ENCODE results near the gene NDUFAF2. TPM values are rescaled to one million over a fixed set of nuclear protein-coding genes. Genes with fewer than 3 reads are reported as not detected.
A peak's percentile ranks its signal among the peaks of the same experiment; 100 is the strongest.

The NDUFAF2 gene
- total RNA-seq, 1 experiment from 2014 or later = 60.8 TPM

GRCh38 chr5:61137835-61138234 is 192.8 kb downstream of the NDUFAF2 start:
- ChIA-PET CTCF (no interaction called here), POLR2A (no interaction called here)
- Mint-ChIP-seq H3K9me3 (ENCODE audit: unreplicated experiment) (no peaks in the 10 kb centered on the region), H3K27ac (ENCODE audit: unreplicated experiment) (no peak overlapping the region), H3K36me3 (ENCODE audit: insufficient read depth, unreplicated experiment) (no peaks in the 10 kb centered on the region), H3K4me3 (ENCODE audit: unreplicated experiment) (no peak overlapping the region), H3K27me3 (ENCODE audit: insufficient read depth, unreplicated experiment) (no peaks in the 10 kb centered on the region), H3K4me1 (ENCODE audit: low read depth, unreplicated experiment) (peaks cover under 1% of the 10 kb centered on the region)
- Histone ChIP-seq H3K4me1 (no peaks in the 10 kb centered on the region), H3K9me3 (no peaks in the 10 kb centered on the region), H3K27me3 (replicated peaks; ENCODE audit: control insufficient read depth, insufficient read depth, low read length) (no peaks in the 10 kb centered on the region), H3K36me3 (ENCODE audit: control insufficient read depth, insufficient read depth, low read length) (no peaks in the 10 kb centered on the region), H3K4me3 (ENCODE audit: low read depth, low read length) (no peak overlapping the region)
- intact Hi-C loops (cut with micrococcal nuclease; ENCODE audit: unreplicated experiment) = loop anchor here (10.0 kb wide), 1 partner anchor 183 kb away; no protein-coding TSS in a partner anchor
- TF ChIP-seq, protein P1, sequence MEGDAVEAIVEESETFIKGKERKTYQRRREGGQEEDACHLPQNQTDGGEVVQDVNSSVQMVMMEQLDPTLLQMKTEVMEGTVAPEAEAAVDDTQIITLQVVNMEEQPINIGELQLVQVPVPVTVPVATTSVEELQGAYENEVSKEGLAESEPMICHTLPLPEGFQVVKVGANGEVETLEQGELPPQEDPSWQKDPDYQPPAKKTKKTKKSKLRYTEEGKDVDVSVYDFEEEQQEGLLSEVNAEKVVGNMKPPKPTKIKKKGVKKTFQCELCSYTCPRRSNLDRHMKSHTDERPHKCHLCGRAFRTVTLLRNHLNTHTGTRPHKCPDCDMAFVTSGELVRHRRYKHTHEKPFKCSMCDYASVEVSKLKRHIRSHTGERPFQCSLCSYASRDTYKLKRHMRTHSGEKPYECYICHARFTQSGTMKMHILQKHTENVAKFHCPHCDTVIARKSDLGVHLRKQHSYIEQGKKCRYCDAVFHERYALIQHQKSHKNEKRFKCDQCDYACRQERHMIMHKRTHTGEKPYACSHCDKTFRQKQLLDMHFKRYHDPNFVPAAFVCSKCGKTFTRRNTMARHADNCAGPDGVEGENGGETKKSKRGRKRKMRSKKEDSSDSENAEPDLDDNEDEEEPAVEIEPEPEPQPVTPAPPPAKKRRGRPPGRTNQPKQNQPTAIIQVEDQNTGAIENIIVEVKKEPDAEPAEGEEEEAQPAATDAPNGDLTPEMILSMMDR (IDR thresholded peaks at IDR 0.05; ENCODE audit: insufficient read depth in 1 of 2, low read depth in 1 of 2, low read length in 1 of 2, severe bottlenecking in 1 of 2, unreplicated experiment in 1 of 2) = no peak
- no peak for DNase-seq
- no TSS peak for BruUV-seq (replicated peaks)

- no peaks in the 10 kb centered on the region for H3K9me3 Mint-ChIP-seq (ENCODE audit: unreplicated experiment)
- CTCF ChIA-PET = interaction anchor here (1.0 kb wide), 1 partner anchor 180 kb away, joined by 3 read pairs; no protein-coding TSS in a partner anchor
- no peaks in the 10 kb centered on the region for H3K36me3 Mint-ChIP-seq (ENCODE audit: insufficient read depth, unreplicated experiment)
- TF ChIP-seq, protein P1 (IDR thresholded peaks at IDR 0.05; ENCODE audit: insufficient read depth in 1 of 2, low read depth in 1 of 2, low read length in 1 of 2, severe bottlenecking in 1 of 2, unreplicated experiment in 1 of 2) = peak; percentile 42 to 50
- H3K27ac Mint-ChIP-seq (ENCODE audit: unreplicated experiment) = no peak overlapping the region
- H3K9me3 ChIP-seq = no peaks in the 10 kb centered on the region
- H3K4me3 ChIP-seq (ENCODE audit: low read depth, low read length) = no peak overlapping the region
- no peaks in the 10 kb centered on the region for H3K4me1 Mint-ChIP-seq (ENCODE audit: low read depth, unreplicated experiment)
- no TSS peak for BruUV-seq (replicated peaks)
- intact Hi-C loops (cut with micrococcal nuclease; ENCODE audit: unreplicated experiment) = loop anchor here (1.0 to 10.0 kb wide), 2 partner anchors 84 to 184 kb away; no protein-coding TSS in a partner anchor
- H3K27me3 ChIP-seq (replicated peaks; ENCODE audit: control insufficient read depth, insufficient read depth, low read length) = no peaks in the 10 kb centered on the region
- POLR2A ChIA-PET = no interaction called here
- no peak overlapping the region for H3K4me3 Mint-ChIP-seq (ENCODE audit: unreplicated experiment)
- H3K36me3 ChIP-seq (ENCODE audit: control insufficient read depth, insufficient read depth, low read length) = no peaks in the 10 kb centered on the region
- peak in 1 of 2 experiments; percentile 20 for DNase-seq
- H3K27me3 Mint-ChIP-seq (ENCODE audit: insufficient read depth, unreplicated experiment) = no peaks in the 10 kb centered on the region
- no peaks in the 10 kb centered on the region for H3K4me1 ChIP-seq
These were observed 194.3 kb downstream of the NDUFAF2 start for GRCh38 chr5:61139094-61139873.

DNA sequence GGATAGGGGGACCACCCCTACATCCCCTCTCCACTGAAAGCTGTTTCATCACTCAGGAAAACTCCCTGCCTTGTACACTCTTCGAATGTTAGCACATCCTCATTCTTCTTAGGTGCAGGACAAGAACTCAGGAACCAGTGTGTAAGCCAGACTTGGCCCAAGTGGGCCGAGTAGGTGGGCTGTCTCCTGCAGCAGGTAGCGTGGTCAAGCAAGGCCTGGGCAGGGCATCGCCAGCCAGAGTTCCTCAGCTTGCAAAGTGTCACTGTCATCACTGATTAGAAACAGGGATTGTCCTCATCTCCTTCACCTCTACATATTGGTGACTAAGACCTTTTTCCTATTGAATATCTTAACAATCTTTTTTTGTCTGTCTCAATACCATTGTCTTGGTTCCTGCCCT is 194.9 kb downstream of the NDUFAF2 start:
- no peak overlapping the region for H3K4me3 ChIP-seq (ENCODE audit: low read depth, low read length)
- intact Hi-C loops (cut with micrococcal nuclease; ENCODE audit: unreplicated experiment) = loop anchor here (1.0 to 10.0 kb wide), 2 partner anchors 85 to 185 kb away; no protein-coding TSS in a partner anchor
- H3K4me1 ChIP-seq = no peaks in the 10 kb centered on the region
- CTCF ChIA-PET = interaction anchor here (1.0 kb wide), 1 partner anchor 181 kb away, joined by 3 read pairs; no protein-coding TSS in a partner anchor
- no peak for DNase-seq
- POLR2A ChIA-PET = no interaction called here
- Mint-ChIP-seq H3K27ac (ENCODE audit: unreplicated experiment) (no peak overlapping the region), H3K4me3 (ENCODE audit: unreplicated experiment) (no peak overlapping the region), H3K9me3 (ENCODE audit: unreplicated experiment) (no peaks in the 10 kb centered on the region), H3K36me3 (ENCODE audit: insufficient read depth, unreplicated experiment) (no peaks in the 10 kb centered on the region), H3K4me1 (ENCODE audit: low read depth, unreplicated experiment) (no peaks in the 10 kb centered on the region), H3K27me3 (ENCODE audit: insufficient read depth, unreplicated experiment) (no peaks in the 10 kb centered on the region)
- no peaks in the 10 kb centered on the region for H3K36me3 ChIP-seq (ENCODE audit: control insufficient read depth, insufficient read depth, low read length)
- H3K27me3 ChIP-seq (replicated peaks; ENCODE audit: control insufficient read depth, insufficient read depth, low read length) = no peaks in the 10 kb centered on the region
- no peaks in the 10 kb centered on the region for H3K9me3 ChIP-seq
- no TSS peak for BruUV-seq (replicated peaks)
- TF ChIP-seq, protein P1 (IDR thresholded peaks at IDR 0.05; ENCODE audit: insufficient read depth in 1 of 2, low read depth in 1 of 2, low read length in 1 of 2, severe bottlenecking in 1 of 2, unreplicated experiment in 1 of 2) = no peak

Data from Caco-2 (cell line).